Muscle of back (tissue), 11 donors: Measurements from ENCODE around the gene MRPS25. TPM values are rescaled to one million over a fixed set of nuclear protein-coding genes. Genes with fewer than 3 reads are reported as not detected.
"Not testable (repeated sequence)": the region's sequence is repeated elsewhere in the genome, so short reads cannot be mapped to it uniquely, and the experiment has no call there.

Experiments used
- DNase-seq, 3 donors: peaks; one replicate each; pipeline versions ENCODE4 v3.0.0 to v3.0.0-alpha.2; 2013
- polyA plus RNA-seq, 10 donors: library from polyadenylated mRNA; unstranded; fragments of 120-200 nt; gene quantifications; one replicate each; pipeline ENCODE4 v1.2.1, GENCODE V29; 2013; ENCODE audit not compliant: insufficient read length in 10 of 10

MRPS25 gene
- polyA plus RNA-seq, 10 donors, result 34.6 to 61.7 (median 42.8) TPM

DNA sequence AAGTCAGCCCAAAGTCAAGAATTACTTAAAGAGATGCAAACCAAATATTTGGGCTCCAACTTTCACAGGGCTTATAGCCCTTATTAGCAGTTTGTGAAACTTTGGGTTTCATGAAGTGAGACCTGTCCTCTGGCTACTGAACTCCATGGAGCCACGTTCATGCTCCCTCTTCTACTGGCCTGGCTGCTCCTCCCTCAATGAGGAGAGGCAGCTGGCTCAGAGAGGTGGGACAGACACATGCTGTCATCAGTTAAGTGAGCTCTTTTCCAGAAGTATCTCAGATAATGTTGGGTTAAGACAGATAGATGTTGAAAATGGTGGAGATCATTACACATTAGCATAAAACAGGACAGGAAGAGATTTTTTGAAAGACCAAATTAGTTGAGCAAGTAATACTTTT lies 19.4 kb downstream of the MRPS25 start:
- DNase-seq, result no peak

DNA sequence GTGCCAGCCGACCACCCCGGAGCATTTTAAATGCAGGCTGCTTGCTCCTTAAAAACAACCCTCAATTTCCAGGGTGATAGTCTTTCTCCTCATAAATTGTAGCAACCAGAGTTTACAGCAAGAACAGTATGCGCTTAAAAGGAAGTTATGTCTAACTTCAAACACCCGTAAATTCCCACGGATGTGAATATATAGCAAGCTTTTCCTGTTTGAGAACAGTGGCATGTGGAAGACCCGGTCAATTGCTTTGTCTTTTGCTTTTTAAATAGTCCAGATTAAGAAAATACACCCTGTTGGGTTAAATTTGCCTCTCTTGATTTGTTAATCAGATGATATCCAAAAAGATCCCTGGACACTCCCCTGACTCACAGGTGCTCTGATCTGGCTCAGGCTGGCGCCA lies 20.8 kb downstream of the MRPS25 start:
- no peak for DNase-seq

DNA sequence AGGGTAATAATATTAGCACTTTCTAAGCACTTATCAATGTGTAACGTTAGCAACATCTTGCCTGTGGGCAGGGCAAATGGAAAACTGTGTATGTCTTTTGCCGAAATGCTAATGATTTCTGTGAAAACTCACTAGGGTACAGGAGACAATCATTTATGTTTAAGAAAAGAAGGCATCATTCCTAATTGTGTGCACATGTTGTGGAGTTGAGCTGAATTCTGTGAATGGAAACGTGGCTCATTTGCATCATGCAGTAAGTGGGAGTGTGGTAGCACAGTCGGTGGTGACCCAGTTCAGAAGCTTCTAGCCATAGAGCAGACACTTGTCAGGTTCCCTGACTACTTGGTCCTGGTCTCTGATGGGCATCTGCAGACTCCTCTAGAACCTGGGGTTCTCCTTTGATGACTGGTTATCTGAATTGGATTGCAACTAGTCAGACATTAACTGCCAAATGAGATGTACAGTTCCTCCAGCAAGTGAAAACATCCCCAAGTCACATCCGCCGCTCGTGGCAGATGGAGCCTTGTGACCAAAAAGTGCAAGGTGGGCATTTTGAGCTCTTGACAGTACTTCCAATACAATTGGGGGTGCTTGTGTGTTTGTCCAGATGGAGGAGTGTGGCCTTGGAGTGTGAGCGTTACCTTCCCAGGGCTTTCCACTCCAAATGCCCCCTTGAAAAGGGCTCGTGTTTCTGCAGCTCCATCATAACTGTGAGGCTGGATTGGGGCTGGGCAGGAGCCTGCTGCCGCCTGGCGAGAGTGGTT lies 21.5 kb downstream of the MRPS25 start:
- DNase-seq, result no peak

DNA sequence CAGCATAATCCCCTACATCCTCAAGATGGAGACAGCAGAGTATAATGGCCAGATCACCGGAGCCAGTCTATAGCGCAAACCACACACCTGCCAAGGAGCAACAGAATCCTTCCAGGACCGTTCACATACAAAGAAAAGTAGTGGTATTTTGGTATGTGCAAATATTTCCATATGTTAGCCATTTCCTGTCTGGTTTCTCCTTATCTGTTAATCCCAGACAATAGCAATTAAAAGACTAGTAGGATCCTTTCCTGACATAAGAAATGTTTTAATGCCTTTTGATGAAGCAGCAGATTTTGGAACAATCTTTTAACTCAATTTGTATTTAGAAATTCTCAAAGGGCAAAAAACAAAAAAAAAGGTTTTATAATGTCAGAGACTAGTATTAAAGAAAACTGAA lies 22.2 kb downstream of the MRPS25 start:
- peak in 2 of 3 donors; percentile 5 to 20 for DNase-seq

DNA sequence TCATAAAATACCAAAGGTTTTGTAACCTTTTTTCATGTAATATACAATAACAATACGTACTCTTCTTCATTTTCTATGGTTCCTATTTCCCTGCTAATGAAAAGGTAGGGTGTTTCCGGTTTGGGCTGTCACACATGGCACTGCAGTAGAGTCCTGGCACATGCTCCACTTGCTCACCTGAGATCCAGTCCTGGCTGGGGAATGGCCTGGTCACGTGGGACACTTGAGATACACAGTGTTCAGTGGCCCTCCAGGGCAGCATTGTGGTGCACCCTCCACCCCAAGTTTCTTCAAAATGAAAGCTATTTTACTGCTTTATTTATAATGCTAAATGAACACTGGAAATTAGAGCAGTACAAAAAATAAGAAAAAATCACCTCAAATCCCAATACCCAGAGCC lies 23.2 kb downstream of the MRPS25 start:
- no peak for DNase-seq

DNA sequence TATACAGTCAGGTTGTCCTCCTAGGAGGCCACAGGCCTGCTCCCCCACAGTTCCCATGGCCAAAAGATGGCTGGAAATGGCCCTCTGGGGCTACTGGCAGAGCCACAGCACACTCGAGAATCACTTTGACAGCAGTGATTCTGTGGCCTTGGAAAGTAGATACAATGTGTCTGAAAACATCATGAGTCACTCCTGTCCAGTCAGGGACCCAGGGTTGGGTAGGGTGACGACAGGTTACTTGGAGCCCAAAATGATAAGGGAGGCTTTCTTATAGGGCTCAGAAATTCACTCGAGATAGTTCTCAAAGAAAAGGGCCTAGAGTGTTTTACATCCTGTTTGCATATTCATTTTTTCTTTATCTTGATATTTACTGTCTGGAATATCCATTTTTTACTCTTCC lies 24.3 kb downstream of the MRPS25 start:
- DNase-seq, result no peak

DNA sequence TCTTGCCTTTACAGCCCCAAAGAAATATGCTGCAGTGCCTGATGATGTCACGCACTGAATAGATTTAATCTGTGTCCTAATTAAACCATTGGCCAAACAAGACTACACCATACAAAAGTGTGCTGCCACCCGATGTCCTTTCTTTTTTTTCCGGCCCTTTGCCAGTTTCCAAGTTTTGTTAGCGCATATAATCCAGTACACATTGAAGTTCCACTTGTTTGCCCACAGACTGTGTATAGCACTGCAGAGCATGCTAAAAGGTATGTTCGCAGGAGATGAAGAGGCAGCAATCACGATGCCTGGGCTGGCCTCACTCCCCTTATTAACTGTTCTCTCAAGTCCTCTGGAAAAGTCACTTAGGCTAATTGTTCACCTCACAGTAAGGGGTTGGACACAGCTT lies 26.8 kb downstream of the MRPS25 start:
- DNase-seq, result no peak

DNA sequence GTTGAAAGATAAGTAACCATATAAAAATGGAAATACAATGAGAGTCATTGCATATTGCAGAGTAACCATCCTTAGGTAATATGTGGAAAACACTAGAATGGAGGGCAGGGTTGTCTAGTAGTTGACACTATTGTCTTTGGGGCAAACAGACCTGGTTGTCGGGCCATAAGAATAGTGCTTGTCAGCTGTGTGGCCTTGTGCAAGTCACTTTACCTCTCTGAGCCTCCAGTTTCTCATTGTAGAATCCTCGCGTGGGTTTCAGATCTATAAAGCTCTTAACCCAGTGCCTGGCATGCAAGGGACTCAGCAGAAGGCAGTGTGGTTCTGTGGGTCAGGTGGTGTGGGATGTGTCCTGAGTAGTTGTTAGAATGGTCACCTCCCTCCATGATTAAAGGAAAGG lies 32.0 kb downstream of the MRPS25 start:
- no peak for DNase-seq

DNA sequence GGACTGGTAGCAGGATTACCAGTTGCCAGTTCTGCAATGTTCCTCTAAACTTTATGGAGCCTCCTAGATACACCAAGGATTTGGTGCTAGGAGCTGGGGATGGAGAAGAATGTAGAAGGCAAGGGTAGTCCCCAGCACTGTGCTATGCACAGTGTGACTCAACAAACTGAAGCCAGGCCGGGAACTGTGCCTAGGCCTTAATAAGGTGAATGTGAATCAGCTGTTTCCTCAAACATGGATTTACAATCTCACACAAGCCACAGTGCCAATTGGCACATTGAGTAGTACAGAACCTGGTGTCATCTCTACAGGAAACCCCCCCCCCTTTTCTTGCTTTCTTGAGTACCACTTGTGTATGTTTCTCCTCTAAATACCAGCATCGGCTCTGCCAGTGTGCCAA lies 32.5 kb downstream of the MRPS25 start:
- DNase-seq, result no peak

DNA sequence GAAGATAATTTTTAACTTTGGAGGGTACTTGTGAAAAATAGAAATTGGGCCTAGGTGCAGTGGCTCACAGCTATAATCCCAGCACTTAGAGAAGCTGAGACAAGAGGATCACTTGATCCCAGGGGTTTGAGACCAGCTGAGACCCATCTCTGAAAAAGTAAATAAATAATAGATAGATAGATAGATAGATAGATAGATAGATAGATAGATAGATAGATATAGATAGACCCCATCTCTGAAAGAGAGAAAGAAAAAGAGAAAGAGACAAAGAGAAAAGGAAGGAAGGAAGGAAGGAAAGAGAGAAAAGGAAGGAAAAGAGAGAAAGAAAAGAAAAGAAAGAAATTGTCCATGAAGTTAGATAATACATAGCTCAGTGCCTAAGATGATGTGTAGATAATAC lies 35.5 kb downstream of the MRPS25 start:
- no peak for DNase-seq

DNA sequence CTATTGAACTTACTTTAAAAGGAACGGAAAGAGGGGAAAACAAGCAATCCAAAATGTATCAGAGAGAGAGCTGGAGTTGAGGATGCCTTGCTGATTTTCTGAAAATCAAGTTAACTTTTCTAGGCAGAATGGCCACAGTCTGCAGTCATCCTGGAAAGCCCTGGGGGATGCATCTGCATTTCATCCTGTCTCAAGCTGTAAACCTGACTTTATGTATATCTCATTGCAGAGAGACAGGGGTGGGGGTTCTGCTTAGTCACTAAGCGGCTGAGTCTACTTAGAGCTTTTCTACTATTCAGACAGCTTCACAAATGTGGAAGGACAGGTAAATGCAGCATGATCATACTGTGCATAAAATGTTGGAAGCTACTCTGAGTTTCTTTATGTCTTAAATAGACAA lies 41.4 kb downstream of the MRPS25 start:
- DNase-seq, result no peak

DNA sequence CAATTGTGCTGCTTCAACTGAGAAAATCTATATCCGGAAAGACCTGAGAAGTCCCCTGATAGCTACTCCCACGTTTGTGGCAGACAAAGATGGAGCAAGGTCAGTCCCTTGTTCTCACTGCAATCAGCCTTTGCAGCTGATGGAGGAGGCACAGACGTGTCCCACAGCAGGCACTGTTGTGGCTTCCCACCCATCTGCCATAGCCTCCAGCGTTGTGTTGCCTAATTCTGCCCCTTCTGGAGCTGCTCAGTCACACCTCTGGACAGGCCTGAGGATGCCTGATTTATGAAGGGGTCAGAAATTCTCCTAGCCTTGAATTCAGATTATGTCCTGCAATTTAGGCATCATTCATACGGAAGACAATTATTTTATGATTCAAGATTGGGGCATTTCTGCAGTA lies 41.9 kb downstream of the MRPS25 start:
- DNase-seq, result no peak

DNA sequence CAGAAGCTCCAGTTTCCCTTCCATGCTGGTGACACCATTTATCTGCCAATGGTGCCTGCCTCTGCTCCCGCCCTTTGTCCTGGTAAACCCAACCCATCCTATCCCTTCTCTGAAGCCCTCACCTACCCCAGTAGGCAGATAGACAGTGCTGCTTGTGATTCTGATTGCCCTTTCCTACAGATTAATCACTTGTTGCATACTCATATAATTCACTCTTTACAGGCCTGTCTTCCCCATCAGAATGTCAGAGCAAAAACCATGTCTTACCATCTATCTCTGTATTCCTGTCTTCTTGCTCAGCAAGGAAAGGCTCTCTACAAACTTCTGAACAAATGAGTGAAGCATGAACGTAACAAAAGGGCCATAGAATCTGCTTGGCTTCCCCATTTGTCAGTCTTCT lies 47.9 kb downstream of the MRPS25 start:
- no peak for DNase-seq

DNA sequence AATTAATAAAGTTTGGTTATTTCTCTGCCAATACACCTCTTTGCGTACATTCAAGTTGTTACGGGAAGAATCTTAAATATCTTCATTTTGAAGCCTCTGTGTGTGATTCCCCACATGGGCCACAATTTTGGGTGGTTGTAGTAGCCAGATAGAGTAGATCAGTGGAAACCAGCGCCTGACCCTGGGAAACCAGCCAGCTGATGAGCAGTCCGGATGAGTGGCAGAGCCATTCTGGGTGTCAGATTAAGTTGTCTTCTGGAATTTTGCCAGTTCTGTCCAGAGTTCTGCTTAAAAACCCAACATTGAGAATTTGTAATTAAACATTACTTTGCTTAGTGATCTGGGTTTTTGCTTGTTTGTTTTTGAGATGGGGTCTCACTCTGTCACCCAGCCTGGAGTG lies 49.7 kb downstream of the MRPS25 start:
- DNase-seq, result no peak

DNA sequence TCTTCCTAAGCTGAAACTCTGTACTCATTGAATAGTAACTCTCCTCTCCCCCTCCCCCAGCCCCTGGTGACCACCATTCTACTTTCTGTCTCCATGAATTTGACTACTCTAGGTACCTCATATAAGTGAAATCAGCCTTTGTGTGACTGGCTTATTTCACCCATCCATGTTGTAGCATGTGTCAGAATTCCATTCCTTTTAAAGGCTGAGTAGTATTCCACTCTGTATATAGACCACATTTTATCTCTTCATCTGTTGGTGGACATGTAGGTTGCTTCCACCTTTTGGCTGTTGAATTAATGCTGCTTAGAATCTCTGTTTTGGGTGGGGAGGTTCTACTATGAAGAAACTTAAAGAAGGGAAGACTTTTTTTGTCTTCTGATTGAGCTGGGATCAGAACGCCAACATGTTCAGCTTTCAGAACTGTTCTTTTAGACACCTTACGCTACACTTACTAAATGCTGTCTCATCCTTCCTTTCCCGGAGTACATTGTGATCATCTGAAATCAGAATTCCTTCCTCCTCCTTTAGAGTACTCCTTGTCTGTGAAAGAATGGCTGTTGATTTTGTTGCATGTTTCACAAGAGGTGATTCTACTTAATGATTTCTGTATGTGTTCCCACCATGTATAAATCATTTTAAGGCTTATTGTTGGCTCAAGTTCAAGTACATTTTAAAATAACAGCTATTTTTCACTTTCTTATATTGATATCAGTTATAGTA lies 50.3 kb downstream of the MRPS25 start:
- DNase-seq, result no peak

DNA sequence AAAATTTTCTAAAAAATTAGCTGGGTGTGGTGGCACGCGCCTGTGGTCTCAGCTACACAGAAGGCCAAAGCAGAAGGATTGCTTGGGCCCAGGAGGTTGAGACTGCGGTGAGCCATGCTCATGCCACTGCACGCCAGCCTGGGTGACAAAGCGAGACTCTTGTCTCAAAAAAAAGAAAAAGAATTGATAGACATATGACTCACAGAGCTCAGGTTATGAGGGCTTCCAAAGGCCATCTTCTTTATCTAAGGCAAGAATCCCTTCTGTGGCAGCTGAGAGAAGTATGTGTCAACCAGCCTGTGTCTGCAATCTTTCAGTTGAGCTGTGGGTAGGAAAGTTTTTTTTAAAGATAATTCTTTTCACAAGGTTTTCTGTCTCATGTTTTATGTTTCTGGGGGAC lies 53.9 kb downstream of the MRPS25 start:
- no peak for DNase-seq

DNA sequence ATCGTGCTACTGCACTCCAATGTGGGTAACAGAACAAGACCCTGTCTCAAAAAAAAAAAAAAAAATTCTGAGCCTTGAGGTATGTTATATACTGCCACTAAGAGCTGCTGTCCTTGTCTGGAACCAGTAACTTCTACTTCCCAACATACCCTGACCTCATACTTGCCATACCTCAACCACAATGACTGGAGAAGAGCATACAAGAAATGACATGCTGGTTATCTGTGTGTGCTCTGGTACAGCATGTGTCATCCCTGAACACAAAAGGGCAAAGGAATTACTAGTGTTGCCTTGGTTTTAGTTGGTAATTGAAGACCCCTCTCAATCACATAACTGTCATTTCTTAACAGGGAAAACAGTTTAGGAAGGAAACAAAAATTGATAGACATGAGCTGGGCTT lies 54.5 kb downstream of the MRPS25 start:
- DNase-seq, result no peak

DNA sequence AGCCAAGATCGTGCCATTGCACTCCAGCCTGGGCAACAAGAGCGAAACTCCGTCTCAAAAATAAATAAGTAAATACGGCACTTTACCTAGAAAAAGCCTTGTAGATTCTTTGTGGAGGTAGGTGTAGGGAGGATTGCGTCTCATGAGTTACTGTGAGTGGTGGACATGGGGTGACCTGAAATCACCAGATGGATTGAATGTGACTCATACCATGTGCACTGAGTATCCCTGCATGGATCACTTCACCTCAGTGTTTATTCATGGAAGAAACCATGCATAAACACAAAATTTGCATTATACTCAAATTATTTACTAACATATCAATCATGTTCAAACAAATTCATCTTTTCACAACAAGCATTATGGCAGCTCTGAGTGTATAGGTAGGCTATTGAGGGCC lies 55.9 kb downstream of the MRPS25 start:
- no peak for DNase-seq

DNA sequence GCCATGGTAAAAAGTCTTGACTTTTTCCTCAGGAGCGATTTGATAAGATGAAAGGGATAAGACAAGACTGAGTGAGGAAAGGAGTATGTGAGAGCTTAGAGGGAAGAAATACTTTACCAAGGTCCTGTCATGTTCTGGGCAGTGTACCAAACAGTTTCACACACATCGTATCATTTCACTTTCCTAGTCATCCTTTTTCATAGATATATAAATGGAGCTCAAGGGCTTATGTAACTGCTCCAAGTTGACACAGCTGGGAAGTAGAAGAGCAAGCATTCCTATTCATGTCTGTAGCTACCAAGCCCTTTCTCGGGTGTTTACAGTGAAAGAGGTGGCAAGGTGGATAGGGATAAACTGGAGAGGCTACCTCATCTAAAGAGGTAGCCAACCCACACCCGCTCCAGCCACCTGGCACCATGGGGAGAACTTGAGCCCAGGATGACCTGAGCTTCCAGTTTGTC lies 57.4 kb downstream of the MRPS25 start:
- peak in 1 of 3 donors; percentile 22 for DNase-seq

DNA sequence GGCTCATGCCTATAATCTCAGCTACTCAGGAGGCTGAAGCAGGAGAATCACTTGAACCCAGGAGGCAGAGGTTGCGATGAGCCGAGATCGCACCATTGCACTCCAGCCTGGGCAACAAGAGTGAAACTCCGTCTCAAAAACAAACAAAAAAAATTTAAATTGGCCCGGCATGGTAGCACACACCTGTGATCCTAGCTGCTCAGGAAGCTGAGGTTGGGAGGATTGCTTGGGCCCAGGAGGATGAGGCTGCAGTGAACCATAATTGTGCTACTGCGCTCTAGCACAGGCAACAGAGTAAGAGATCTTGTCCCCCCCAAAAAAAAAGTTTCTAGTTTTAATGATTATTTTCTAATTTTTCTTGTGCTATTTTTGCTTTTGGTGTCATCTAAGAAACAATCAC lies 65.9 kb downstream of the MRPS25 start:
- not testable (repeated sequence) for DNase-seq
